NB4 (cell line): ENCODE data around the gene PLD4.

Experiments
- CTCF ChIP-seq: IDR thresholded peaks from one replicate; pipeline ENCODE4 v1.5.1; 2012; ENCODE audit warnings: low read depth, low read length
- MAX ChIP-seq: IDR thresholded peaks from 2 replicates; pipeline ENCODE4 v1.6.1; 2011; ENCODE audit warnings: low read depth, low read length
- POLR2A ChIP-seq: IDR thresholded peaks from 2 replicates; pipeline ENCODE4 v1.6.1; 2011; ENCODE audit warnings: mild to moderate bottlenecking; ENCODE audit not compliant: insufficient read length; ENCODE audit errors: extremely low read depth

GRCh38 chr14:104927432-104927816, 2.7 kb downstream of the PLD4 start:
- TF ChIP-seq CTCF (no peak), POLR2A (no peak), MAX (no peak)
